ENCODE data around the gene AIFM3.
A peak's percentile ranks its signal among the peaks of the same experiment; 100 is the strongest.
"Not testable (repeated sequence)": the region's sequence is repeated elsewhere in the genome, so short reads cannot be mapped to it uniquely, and the experiment has no call there.

The AIFM3 gene

DNA sequence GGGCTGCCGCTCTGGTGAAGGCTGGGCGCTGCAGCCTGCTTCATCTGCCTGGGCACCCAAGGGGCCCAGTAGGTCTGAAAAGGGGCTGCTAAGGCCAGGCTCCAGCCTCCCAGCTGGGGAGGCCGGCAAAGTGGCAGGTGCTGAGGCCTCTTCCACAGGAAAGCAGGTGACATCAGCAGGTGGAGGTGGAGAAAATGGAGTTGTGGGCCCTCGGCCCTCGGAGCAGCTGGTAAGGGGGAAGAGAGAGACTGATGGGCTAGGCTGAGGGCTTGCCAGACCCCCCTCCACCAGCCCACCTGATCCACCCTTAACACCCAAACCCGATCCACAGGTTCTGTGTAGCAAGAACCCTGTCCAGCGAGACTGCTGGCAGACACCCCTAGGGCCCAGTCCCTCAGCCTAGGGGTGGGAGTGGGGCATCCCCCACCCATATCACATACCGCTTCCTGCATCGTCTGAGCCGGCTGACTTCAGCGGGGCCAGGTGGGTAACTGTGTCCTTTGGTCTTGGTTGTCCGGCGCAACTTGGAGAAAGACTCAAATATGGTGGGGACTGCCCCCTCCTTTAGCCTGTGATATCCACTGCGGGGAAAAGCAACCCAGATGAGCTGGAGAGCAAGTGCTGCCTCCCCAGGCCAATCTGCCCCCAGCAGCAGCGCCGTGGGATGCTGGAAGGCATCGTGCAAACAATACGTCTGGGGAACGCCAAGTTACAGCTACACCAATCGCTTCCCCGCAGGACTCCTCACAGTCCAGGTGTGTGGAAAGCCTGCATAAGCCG lies 33.3 kb downstream of the AIFM3 start:
- ChIA-PET CTCF (no interaction called here), POLR2A (ENCODE audit: low non-redundant PET) (no interaction called here)
- DNase-seq (ENCODE audit: low spot score), result no peak
- TF ChIP-seq, protein P1, sequence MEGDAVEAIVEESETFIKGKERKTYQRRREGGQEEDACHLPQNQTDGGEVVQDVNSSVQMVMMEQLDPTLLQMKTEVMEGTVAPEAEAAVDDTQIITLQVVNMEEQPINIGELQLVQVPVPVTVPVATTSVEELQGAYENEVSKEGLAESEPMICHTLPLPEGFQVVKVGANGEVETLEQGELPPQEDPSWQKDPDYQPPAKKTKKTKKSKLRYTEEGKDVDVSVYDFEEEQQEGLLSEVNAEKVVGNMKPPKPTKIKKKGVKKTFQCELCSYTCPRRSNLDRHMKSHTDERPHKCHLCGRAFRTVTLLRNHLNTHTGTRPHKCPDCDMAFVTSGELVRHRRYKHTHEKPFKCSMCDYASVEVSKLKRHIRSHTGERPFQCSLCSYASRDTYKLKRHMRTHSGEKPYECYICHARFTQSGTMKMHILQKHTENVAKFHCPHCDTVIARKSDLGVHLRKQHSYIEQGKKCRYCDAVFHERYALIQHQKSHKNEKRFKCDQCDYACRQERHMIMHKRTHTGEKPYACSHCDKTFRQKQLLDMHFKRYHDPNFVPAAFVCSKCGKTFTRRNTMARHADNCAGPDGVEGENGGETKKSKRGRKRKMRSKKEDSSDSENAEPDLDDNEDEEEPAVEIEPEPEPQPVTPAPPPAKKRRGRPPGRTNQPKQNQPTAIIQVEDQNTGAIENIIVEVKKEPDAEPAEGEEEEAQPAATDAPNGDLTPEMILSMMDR (conservative IDR thresholded peaks at IDR 0.05; ENCODE audit: low read depth), result no peak
- peak overlapping the region; percentile 99 for H3K27ac ChIP-seq

- ChIA-PET CTCF (no interaction called here), POLR2A (ENCODE audit: low non-redundant PET) (no interaction called here)
- no peak for DNase-seq (ENCODE audit: low spot score)
- H3K27ac ChIP-seq, result peak overlapping the region; percentile 99
- TF ChIP-seq, protein P1 (conservative IDR thresholded peaks at IDR 0.05; ENCODE audit: low read depth), result no peak
Observed at GRCh38 chr22:21000987-21001600, 34.0 kb downstream of the AIFM3 start.

DNA sequence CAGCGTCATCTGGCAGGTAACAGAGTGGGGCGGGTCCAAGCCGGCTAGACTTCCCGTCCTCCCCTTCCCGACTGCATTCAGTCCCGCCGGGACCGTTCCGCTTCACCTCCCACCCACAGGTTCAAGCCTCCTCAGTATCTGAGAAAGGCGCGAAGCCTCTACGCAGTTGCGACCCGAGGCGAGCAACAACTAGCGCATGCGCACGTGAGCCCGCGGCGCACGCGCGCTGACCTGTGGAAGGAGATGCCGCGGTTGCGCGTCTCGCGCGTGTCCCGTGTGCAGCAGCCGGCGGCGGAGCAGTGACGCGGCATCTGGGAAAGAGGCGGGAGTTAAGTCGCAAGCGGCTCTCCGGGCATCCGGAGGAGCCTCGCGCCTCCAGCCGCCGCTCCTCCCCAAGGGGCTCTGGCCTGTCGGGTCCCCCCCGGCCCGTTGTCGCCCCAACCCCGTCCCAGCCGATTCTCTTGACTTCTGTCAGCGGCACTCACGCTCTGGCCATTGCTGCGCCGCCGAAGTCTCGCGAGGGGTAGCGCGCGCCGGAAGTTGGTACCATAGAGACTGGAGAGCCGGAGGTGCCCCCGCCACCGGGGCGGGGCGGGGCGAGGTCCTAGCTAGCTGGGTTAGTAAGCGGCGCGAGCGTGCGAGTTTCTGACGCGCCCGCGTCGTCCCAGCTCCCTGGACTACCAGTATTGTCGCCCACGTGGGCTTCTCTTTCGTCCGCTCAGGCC lies 34.7 kb downstream of the AIFM3 start, which contains the start of gene THAP7:
THAP7 (minus strand) TSS at position 518 of the 725 bp plus-strand sequence; CDS start at position 311, 207 bp downstream.
- TF ChIP-seq, protein P1 (conservative IDR thresholded peaks at IDR 0.05; ENCODE audit: low read depth), result no peak
- peak within 1 kb of the TSS; percentile 99 for H3K27ac ChIP-seq
- ChIA-PET CTCF (no interaction called here), POLR2A (ENCODE audit: low non-redundant PET) (interaction anchor here (1.5 kb wide), 1 partner anchor 19 kb away, joined by 6 read pairs; the partner anchor contains the start of gene LZTR1)
- DNase-seq (ENCODE audit: low spot score), result peak; percentile 83

- H3K27ac ChIP-seq, result peak overlapping the region; percentile 99
- no peak for DNase-seq (ENCODE audit: low spot score)
- ChIA-PET CTCF (interaction anchor here (0.6 kb wide), 1 partner anchor 621 kb away, joined by 3 read pairs; no protein-coding TSS in a partner anchor), POLR2A (ENCODE audit: low non-redundant PET) (no interaction called here)
- TF ChIP-seq, protein P1 (conservative IDR thresholded peaks at IDR 0.05; ENCODE audit: low read depth), result no peak
Observed at GRCh38 chr22:21003782-21004181, 36.7 kb downstream of the AIFM3 start.

GRCh38 chr22:21009208-21009607 lies 42.2 kb downstream of the AIFM3 start:
- DNase-seq (ENCODE audit: low spot score); POLR2A ChIA-PET (ENCODE audit: low non-redundant PET); CTCF ChIA-PET; H3K27ac ChIP-seq: not testable (repeated sequence)

DNA sequence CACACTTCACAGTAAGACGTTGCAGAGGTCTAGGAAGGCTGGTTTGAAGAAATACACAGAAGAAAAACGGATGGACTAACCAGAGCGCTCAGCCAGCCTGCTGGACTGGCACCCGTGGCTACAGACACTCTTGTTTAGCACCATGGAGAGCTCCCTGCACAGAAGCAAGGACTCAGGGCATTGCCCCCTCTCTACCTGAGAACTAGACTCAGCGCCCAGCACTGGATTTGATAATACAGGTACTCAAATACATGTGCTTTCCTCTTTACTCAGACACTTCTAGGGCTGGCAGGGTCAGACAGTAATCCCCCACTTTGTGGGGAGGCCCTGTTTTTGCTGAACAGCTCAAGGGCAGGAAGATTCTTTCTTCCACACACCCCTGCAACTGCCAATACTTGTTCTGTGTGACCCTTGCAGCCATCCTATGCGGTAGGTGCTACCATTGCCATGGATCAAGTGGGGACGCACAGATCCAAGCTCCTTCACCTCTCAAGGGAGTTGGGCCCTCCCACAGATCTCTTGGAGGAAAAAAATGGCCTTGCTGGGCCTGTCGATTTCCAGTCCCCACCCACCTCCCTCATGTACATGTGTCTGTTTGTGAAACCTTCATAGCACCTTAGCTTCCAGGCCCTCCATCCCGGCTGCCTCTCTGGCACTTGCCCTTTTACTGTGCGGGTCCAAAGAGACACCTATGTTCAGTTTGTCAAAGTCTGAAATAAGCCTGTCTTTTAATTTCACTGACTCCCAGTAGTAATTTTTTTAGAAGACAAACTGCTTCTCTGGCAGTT lies 42.8 kb downstream of the AIFM3 start:
- POLR2A ChIA-PET (ENCODE audit: low non-redundant PET), result no interaction called here
- DNase-seq (ENCODE audit: low spot score), result no peak

More for the DNA sequence above, 42.8 kb downstream of the AIFM3 start:
- CTCF ChIA-PET, result interaction anchor here (0.6 kb wide), 1 partner anchor 890 kb away, joined by 3 read pairs; no protein-coding TSS in a partner anchor
- H3K27ac ChIP-seq, result no peak overlapping the region
- TF ChIP-seq, protein P1 (conservative IDR thresholded peaks at IDR 0.05; ENCODE audit: low read depth), result no peak
